ENCODE results near the gene C12orf57.

The C12orf57 gene

GRCh38 chr12:6965714-6966113 is 21.9 kb downstream of the C12orf57 start:
- no peak for DNase-seq (ENCODE audit: low spot score)
- TF ChIP-seq CTCF (IDR thresholded peaks at IDR 0.05; ENCODE audit: extremely low read depth, missing control alignments), result no peak

GRCh38 chr12:6966351-6966750 is 22.5 kb downstream of the C12orf57 start:
- DNase-seq (ENCODE audit: low spot score), result no peak

GRCh38 chr12:6967651-6968100 is 23.9 kb downstream of the C12orf57 start:
- no peak for DNase-seq (ENCODE audit: low spot score)
- TF ChIP-seq CTCF (IDR thresholded peaks at IDR 0.05; ENCODE audit: extremely low read depth, missing control alignments), result no peak

More at GRCh38 chr12:6966351-6966750, 22.5 kb downstream of the C12orf57 start:
- TF ChIP-seq CTCF (IDR thresholded peaks at IDR 0.05; ENCODE audit: extremely low read depth, missing control alignments), result no peak

- TF ChIP-seq CTCF (IDR thresholded peaks at IDR 0.05; ENCODE audit: extremely low read depth, missing control alignments), result no peak
- DNase-seq (ENCODE audit: low spot score), result no peak
Observed at GRCh38 chr12:6968426-6968825, 24.6 kb downstream of the C12orf57 start.

- peak; percentile 8 for DNase-seq (ENCODE audit: low spot score)
- TF ChIP-seq CTCF (IDR thresholded peaks at IDR 0.05; ENCODE audit: extremely low read depth, missing control alignments), result no peak
Observed at GRCh38 chr12:6970096-6970527, 26.3 kb downstream of the C12orf57 start.

GRCh38 chr12:6974180-6974579 is 30.4 kb downstream of the C12orf57 start:
- no peak for DNase-seq (ENCODE audit: low spot score)
- no peak for TF ChIP-seq CTCF (IDR thresholded peaks at IDR 0.05; ENCODE audit: extremely low read depth, missing control alignments)

- TF ChIP-seq CTCF (IDR thresholded peaks at IDR 0.05; ENCODE audit: extremely low read depth, missing control alignments), result no peak
- DNase-seq (ENCODE audit: low spot score), result no peak
Observed at GRCh38 chr12:6975297-6976032, 31.6 kb downstream of the C12orf57 start.

Data from GM20000 (cell line).